ENCODE data around the gene XPR1. TPM values are rescaled to one million over a fixed set of nuclear protein-coding genes. Genes with fewer than 3 reads are reported as not detected.

The XPR1 gene
- polyA plus RNA-seq, 1 donor (not counting 4 experiments of a cell fraction or from before 2014, with no cell fraction given), result 40.0 TPM

DNA sequence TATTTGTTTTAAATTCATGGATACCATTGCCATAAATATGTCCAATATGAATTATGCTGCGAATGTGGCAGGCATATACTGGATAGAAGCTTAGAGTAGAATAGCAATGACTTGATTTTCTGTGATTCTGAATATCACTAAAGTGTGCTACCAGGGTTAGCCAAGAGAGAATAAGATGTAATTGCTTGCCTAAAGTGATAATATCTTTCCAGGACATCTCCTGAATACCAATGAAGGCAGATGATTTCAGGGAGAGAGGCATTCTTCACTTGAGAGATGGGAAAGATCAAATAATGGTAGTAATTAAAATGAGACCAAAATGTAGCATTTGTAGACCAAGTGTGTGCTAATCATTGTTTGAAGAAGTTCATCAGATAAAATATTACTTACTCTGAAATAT, 227.5 kb downstream of the XPR1 start:
- H2AFZ ChIP-seq (ENCODE audit: control insufficient read depth, low read length), result no peak overlapping the region
- H3K9ac ChIP-seq (ENCODE audit: control insufficient read depth, extremely low read depth, insufficient read depth, low read length), result no peak overlapping the region
- H3K4me1 ChIP-seq (ENCODE audit: control insufficient read depth, extremely low read depth, insufficient read depth, low read length), result peaks cover 8% of the 10 kb centered on the region
- H3K27ac ChIP-seq (ENCODE audit: control insufficient read depth, insufficient read depth, low read length), result no peak overlapping the region
- no peaks in the 10 kb centered on the region for H3K9me1 ChIP-seq (ENCODE audit: control insufficient read depth, extremely low read depth, insufficient read depth, low read length)
- TF ChIP-seq, protein P1, sequence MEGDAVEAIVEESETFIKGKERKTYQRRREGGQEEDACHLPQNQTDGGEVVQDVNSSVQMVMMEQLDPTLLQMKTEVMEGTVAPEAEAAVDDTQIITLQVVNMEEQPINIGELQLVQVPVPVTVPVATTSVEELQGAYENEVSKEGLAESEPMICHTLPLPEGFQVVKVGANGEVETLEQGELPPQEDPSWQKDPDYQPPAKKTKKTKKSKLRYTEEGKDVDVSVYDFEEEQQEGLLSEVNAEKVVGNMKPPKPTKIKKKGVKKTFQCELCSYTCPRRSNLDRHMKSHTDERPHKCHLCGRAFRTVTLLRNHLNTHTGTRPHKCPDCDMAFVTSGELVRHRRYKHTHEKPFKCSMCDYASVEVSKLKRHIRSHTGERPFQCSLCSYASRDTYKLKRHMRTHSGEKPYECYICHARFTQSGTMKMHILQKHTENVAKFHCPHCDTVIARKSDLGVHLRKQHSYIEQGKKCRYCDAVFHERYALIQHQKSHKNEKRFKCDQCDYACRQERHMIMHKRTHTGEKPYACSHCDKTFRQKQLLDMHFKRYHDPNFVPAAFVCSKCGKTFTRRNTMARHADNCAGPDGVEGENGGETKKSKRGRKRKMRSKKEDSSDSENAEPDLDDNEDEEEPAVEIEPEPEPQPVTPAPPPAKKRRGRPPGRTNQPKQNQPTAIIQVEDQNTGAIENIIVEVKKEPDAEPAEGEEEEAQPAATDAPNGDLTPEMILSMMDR (optimal IDR thresholded peaks at IDR 0.05 in 1 of 3, IDR thresholded peaks at IDR 0.05 in 1 of 3, conservative IDR thresholded peaks at IDR 0.05 in 1 of 3; ENCODE audit: extremely low read depth in 1 of 3, insufficient read depth in 2 of 3, low read length in 3 of 3), result no peak
- TF ChIP-seq EZH2 (IDR thresholded peaks at IDR 0.05; ENCODE audit: low read length), result no peak
- no peaks in the 10 kb centered on the region for H3K27me3 ChIP-seq (ENCODE audit: control insufficient read depth, extremely low read depth, insufficient read depth, low read length)
- no peaks in the 10 kb centered on the region for H4K20me1 ChIP-seq (ENCODE audit: control insufficient read depth, extremely low read depth, insufficient read depth, low read length)
- no peak overlapping the region for H3K4me3 ChIP-seq (ENCODE audit: control insufficient read depth in 2 of 3, extremely low read depth in 1 of 3, insufficient read depth in 2 of 3, low read depth in 1 of 3, low read length in 3 of 3)
- no peaks in the 10 kb centered on the region for H3K36me3 ChIP-seq (ENCODE audit: control insufficient read depth in 2 of 2, extremely low read depth in 1 of 2, insufficient read depth in 2 of 2, low read length in 2 of 2)
- dilution Hi-C loops (cut with MboI; ENCODE audit: extremely low pct_ligation_motif_present, low sequenced_read_pairs), result loop anchor here (25.0 kb wide), 1 partner anchor 347 kb away; the partner anchor contains the start of gene ACBD6
- no peaks in the 10 kb centered on the region for H3K79me2 ChIP-seq (ENCODE audit: control insufficient read depth, insufficient read depth, low read length)
- H3K9me3 ChIP-seq (ENCODE audit: control insufficient read depth, low read depth, low read length), result no peaks in the 10 kb centered on the region
- FAIRE-seq (no peak), DNase-seq (ENCODE audit: low read depth, low spot score) (no peak)
- no peak overlapping the region for H3K4me2 ChIP-seq (ENCODE audit: control insufficient read depth, extremely low read depth, insufficient read depth, low read depth, low read length)

DNA sequence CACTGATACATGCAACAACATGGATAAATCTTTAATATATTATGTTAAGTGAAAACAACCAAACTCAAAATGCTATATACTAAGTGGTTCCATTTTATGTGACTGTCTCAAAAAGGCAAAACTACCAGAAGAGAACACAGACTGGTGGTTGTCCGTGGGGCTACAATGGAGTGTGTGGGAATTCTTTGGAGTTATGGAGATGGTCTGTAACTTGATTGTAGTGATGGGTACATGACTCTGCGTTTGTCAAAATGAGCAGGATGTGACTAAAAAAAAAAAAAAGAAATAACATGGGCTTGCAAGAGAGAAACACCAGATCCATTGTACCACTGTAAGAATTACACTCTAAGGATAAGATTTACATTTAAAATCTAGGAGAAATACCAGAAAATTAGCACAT, 228.7 kb downstream of the XPR1 start:
- Histone ChIP-seq H3K4me3 (ENCODE audit: control insufficient read depth in 2 of 3, extremely low read depth in 1 of 3, insufficient read depth in 2 of 3, low read depth in 1 of 3, low read length in 3 of 3) (no peak overlapping the region), H3K9me3 (ENCODE audit: control insufficient read depth, low read depth, low read length) (no peaks in the 10 kb centered on the region), H3K36me3 (ENCODE audit: control insufficient read depth in 2 of 2, extremely low read depth in 1 of 2, insufficient read depth in 2 of 2, low read length in 2 of 2) (no peaks in the 10 kb centered on the region), H3K4me1 (ENCODE audit: control insufficient read depth, extremely low read depth, insufficient read depth, low read length) (peaks cover 8% of the 10 kb centered on the region), H3K9ac (ENCODE audit: control insufficient read depth, extremely low read depth, insufficient read depth, low read length) (no peak overlapping the region), H3K79me2 (ENCODE audit: control insufficient read depth, insufficient read depth, low read length) (no peaks in the 10 kb centered on the region), H3K4me2 (ENCODE audit: control insufficient read depth, extremely low read depth, insufficient read depth, low read depth, low read length) (no peak overlapping the region), H4K20me1 (ENCODE audit: control insufficient read depth, extremely low read depth, insufficient read depth, low read length) (no peaks in the 10 kb centered on the region), H3K27ac (ENCODE audit: control insufficient read depth, insufficient read depth, low read length) (no peak overlapping the region), H3K27me3 (ENCODE audit: control insufficient read depth, extremely low read depth, insufficient read depth, low read length) (no peaks in the 10 kb centered on the region), H3K9me1 (ENCODE audit: control insufficient read depth, extremely low read depth, insufficient read depth, low read length) (no peaks in the 10 kb centered on the region), H2AFZ (ENCODE audit: control insufficient read depth, low read length) (no peak overlapping the region)
- TF ChIP-seq EZH2 (IDR thresholded peaks at IDR 0.05; ENCODE audit: low read length), result no peak
- TF ChIP-seq, protein P1 (optimal IDR thresholded peaks at IDR 0.05 in 1 of 3, IDR thresholded peaks at IDR 0.05 in 1 of 3, conservative IDR thresholded peaks at IDR 0.05 in 1 of 3; ENCODE audit: extremely low read depth in 1 of 3, insufficient read depth in 2 of 3, low read length in 3 of 3), result no peak
- dilution Hi-C loops (cut with MboI; ENCODE audit: extremely low pct_ligation_motif_present, low sequenced_read_pairs), result loop anchor here (25.0 kb wide), 1 partner anchor 348 kb away; the partner anchor contains the start of gene ACBD6
- FAIRE-seq (no peak), DNase-seq (ENCODE audit: low read depth, low spot score) (no peak)

Measured in keratinocyte (primary cell).